Neural progenitor cell (in vitro differentiated cells): Measurements from ENCODE around the gene RNF213.

Experiments used
- CTCF ChIP-seq: fragments of 200-600 bp; sonication (generic); IDR thresholded peaks from 2 replicates; pipeline ENCODE4 v1.5.1; 2017; ENCODE audit warnings: antibody characterized with exemption, mild to moderate bottlenecking
- EZH2 ChIP-seq: fragments of 200-600 bp; sonication (generic); IDR thresholded peaks from 2 replicates; pipeline ENCODE4 v1.6.1; 2017; ENCODE audit warnings: antibody characterized with exemption, mild to moderate bottlenecking, moderate library complexity
- EZH2phosphoT487 ChIP-seq: fragments of 200-600 bp; sonication (generic); IDR thresholded peaks from 2 replicates; pipeline ENCODE4 v1.6.1; 2017; ENCODE audit warnings: antibody characterized with exemption

- no peak for TF ChIP-seq CTCF
- no peak for TF ChIP-seq EZH2
- TF ChIP-seq EZH2phosphoT487: no peak
These were observed 168.1 kb downstream of the RNF213 start for GRCh38 chr17:80428796-80429195.
